ENCODE measurements around the gene UCP3. TPM values are rescaled to one million over a fixed set of nuclear protein-coding genes. Genes with fewer than 3 reads are reported as not detected.
A peak's percentile ranks its signal among the peaks of the same experiment; 100 is the strongest.

The UCP3 gene
- total and polyA plus RNA-seq, 2 of the 8 experiments (the other 6 are each of a cell fraction or from before 2014, with no cell fraction given), result 0.85 to 1.3 TPM

DNA sequence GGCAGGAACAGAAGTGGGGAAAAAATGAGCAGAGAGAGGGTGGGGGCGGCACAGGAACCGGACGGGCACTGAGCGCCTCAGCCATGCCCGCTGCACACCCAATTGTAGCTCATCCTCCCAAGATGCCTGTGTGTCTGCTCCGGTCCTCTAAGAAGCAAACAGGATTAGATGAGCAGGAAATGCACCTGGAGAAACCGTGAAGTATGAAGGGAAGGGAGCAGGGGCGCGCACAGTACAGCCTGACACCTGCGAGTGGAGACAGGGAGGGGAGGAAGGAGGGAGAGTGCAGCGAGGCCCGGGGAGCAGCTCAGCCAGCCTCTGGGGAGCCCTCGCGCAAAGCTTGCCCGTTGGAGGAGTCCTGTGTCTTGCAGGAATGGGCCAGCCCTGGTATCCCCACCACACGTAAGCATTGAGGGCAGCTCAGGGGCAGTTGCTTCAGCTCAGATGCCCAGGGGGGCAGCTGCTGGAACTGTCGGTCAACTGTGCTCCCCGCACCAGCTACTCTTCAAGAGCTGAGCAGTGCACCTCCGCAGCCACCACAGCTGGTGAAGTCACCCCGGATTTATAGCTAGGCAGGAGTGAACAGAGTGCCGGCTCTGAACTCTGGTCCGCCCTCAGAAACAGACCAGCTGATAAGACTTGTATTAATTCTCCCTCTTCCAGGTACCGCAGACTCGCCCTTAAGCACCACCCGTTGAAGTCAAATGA lies 51.1 kb downstream of the UCP3 start:
- CTCF ChIA-PET (ENCODE audit: partially characterized antibody), result interaction anchor here (1.0 to 2.6 kb wide), 7 partner anchors 9 to 297 kb away, joined by 3 to 8 read pairs (median 4); no protein-coding TSS in a partner anchor
- no peak for TF ChIP-seq HDAC2 (IDR thresholded peaks at IDR 0.05; ENCODE audit: borderline replicate concordance in 1 of 2, low read depth in 2 of 2, low read length in 2 of 2)
- no peak for TF ChIP-seq SIRT6 (IDR thresholded peaks at IDR 0.05; ENCODE audit: low read length)
- TF ChIP-seq SUZ12 (IDR thresholded peaks at IDR 0.05; ENCODE audit: low read length), result no peak
- TF ChIP-seq GABPA (IDR thresholded peaks at IDR 0.05; ENCODE audit: borderline replicate concordance, insufficient read depth, low read length), result no peak
- TF ChIP-seq KDM1A (IDR thresholded peaks at IDR 0.05; ENCODE audit: borderline replicate concordance, low read length), result no peak
- TF ChIP-seq, protein P1, sequence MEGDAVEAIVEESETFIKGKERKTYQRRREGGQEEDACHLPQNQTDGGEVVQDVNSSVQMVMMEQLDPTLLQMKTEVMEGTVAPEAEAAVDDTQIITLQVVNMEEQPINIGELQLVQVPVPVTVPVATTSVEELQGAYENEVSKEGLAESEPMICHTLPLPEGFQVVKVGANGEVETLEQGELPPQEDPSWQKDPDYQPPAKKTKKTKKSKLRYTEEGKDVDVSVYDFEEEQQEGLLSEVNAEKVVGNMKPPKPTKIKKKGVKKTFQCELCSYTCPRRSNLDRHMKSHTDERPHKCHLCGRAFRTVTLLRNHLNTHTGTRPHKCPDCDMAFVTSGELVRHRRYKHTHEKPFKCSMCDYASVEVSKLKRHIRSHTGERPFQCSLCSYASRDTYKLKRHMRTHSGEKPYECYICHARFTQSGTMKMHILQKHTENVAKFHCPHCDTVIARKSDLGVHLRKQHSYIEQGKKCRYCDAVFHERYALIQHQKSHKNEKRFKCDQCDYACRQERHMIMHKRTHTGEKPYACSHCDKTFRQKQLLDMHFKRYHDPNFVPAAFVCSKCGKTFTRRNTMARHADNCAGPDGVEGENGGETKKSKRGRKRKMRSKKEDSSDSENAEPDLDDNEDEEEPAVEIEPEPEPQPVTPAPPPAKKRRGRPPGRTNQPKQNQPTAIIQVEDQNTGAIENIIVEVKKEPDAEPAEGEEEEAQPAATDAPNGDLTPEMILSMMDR (IDR thresholded peaks at IDR 0.05; ENCODE audit: control extremely low read depth in 1 of 3, insufficient read depth in 1 of 3, low read depth in 1 of 3, low read length in 3 of 3), result no peak
- TF ChIP-seq POU5F1 (IDR thresholded peaks at IDR 0.05; ENCODE audit: low read depth, low read length), result no peak
- TF ChIP-seq YY1 (IDR thresholded peaks at IDR 0.05; ENCODE audit: low read depth, low read length), result no peak
- TF ChIP-seq SRF (IDR thresholded peaks at IDR 0.05; ENCODE audit: low read depth, low read length), result no peak
- TF ChIP-seq CHD1 (IDR thresholded peaks at IDR 0.05; ENCODE audit: low read depth, low read length), result no peak

More for the DNA sequence above, 51.1 kb downstream of the UCP3 start:
- no peaks in the 10 kb centered on the region for H3K27me3 ChIP-seq (replicated peaks in 1 of 4; ENCODE audit: control insufficient read depth in 3 of 4, extremely low read depth in 1 of 4, insufficient read depth in 3 of 4, low read length in 3 of 4)
- H2BK120ac ChIP-seq (replicated peaks; ENCODE audit: low read depth, low read length), result no peak overlapping the region
- WGBS, 2 experiments (ENCODE audit: extremely low coverage in 1 of 2, insufficient coverage in 1 of 2, insufficient read length in 1 of 2, insufficient replicate concordance in 2 of 2, low coverage in 1 of 2, low lambda C conversion rate in 2 of 2, missing lambda C conversion rate in 1 of 2), result 89% methylated on average over 25 of the region's 25 CpGs; no CpG with 5 or more reads in 1 of the 2 experiments
- H3K4me2 ChIP-seq (ENCODE audit: insufficient read depth in 1 of 2, low read depth in 2 of 2, low read length in 2 of 2), result peak overlapping the region in 1 of 2 experiments; percentile 38; a peak in 1 of 4 replicates
- H3K14ac ChIP-seq (ENCODE audit: insufficient read length), result no peak overlapping the region
- no peak overlapping the region for H2BK12ac ChIP-seq (ENCODE audit: low read depth, low read length)
- no peak overlapping the region for H3K27ac ChIP-seq (ENCODE audit: low read depth, low read length)
- no peaks in the 10 kb centered on the region for H3K9me3 ChIP-seq (ENCODE audit: insufficient read depth in 2 of 2, low read depth in 1 of 2, low read length in 1 of 2)
- H3K4me1 ChIP-seq (replicated peaks in 1 of 4; ENCODE audit: control insufficient read depth in 3 of 4, insufficient read depth in 4 of 4, low read length in 3 of 4), result no peaks in the 10 kb centered on the region; a peak in 1 of 7 replicates
- H3K4ac ChIP-seq (replicated peaks; ENCODE audit: insufficient read length, low read depth, low read length), result no peak overlapping the region
- no peak overlapping the region for H2BK15ac ChIP-seq (ENCODE audit: low read length)
- no peak overlapping the region for H3K23ac ChIP-seq (ENCODE audit: insufficient read length)
- peaks cover 4% of the 10 kb centered on the region; the same call in 1 of the 2 replicates for H3K79me1 ChIP-seq (ENCODE audit: low read depth, low read length)
- no peak overlapping the region for H3K18ac ChIP-seq (ENCODE audit: extremely low read depth, low read length)
- H2BK20ac ChIP-seq (ENCODE audit: low read length), result no peak overlapping the region
- DNase-seq (ENCODE audit: low read depth in 1 of 2, low spot score in 2 of 2) (no peak), FAIRE-seq (no peak)
- H4K8ac ChIP-seq (ENCODE audit: extremely low read depth, insufficient read depth, low read length), result no peak overlapping the region
- H3K4me3 ChIP-seq (ENCODE audit: extremely low read depth in 1 of 4, insufficient read depth in 2 of 4, low read depth in 3 of 4, low read length in 4 of 4), result peak overlapping the region in 1 of 4 experiments; percentile 3; a peak in 1 of 8 replicates
- no peaks in the 10 kb centered on the region for H3K36me3 ChIP-seq (ENCODE audit: control insufficient read depth in 2 of 4, insufficient read depth in 4 of 4, low read length in 3 of 4)
- H4K91ac ChIP-seq (replicated peaks; ENCODE audit: insufficient read length, low read length), result no peak overlapping the region
- H3K23me2 ChIP-seq (ENCODE audit: low read depth, low read length), result no peaks in the 10 kb centered on the region; the same call in 1 of the 2 replicates
- H4K20me1 ChIP-seq (replicated peaks in 1 of 2; ENCODE audit: control insufficient read depth in 1 of 2, insufficient read depth in 2 of 2, low read length in 2 of 2), result no peaks in the 10 kb centered on the region
- H2AFZ ChIP-seq (ENCODE audit: low read length), result no peak overlapping the region
- H3K9ac ChIP-seq (replicated peaks in 1 of 4; ENCODE audit: extremely low read depth in 1 of 4, low read depth in 3 of 4, low read length in 3 of 4), result no peak overlapping the region
- no peaks in the 10 kb centered on the region for H3K79me2 ChIP-seq (ENCODE audit: control insufficient read depth in 1 of 2, insufficient read depth in 2 of 2, low read length in 2 of 2)
- no peak overlapping the region for H4K5ac ChIP-seq (ENCODE audit: insufficient read length, low read depth, low read length)
- no peak overlapping the region for H2BK5ac ChIP-seq (ENCODE audit: low read depth, low read length)
- H3K56ac ChIP-seq (replicated peaks; ENCODE audit: insufficient read length, low read depth, low read length), result no peak overlapping the region
- H2AK5ac ChIP-seq (ENCODE audit: low read depth, low read length), result no peak overlapping the region
- POLR2A ChIA-PET (ENCODE audit: partially characterized antibody), result interaction anchor here (0.6 to 2.6 kb wide), 7 partner anchors 9 to 170 kb away, joined by 3 to 13 read pairs (median 4); partner anchors contain the start of gene MRPL48

Data from H1 (cell line).